Measurements from ENCODE around the gene GALNT4.

The GALNT4 gene

GRCh38 chr12:89514751-89515150, 9.8 kb downstream of the GALNT4 start:
- H2BK120ac ChIP-seq (ENCODE audit: low read depth, low read length), result no peak overlapping the region
- no peak overlapping the region for H3K18ac ChIP-seq (ENCODE audit: low read length)
- no peak overlapping the region for H2BK5ac ChIP-seq (ENCODE audit: low read length)
- no peaks in the 10 kb centered on the region for H3K4me1 ChIP-seq (ENCODE audit: control insufficient read depth in 2 of 2, insufficient read depth in 1 of 2, low read depth in 1 of 2, low read length in 2 of 2)
- no peak overlapping the region for H3K4me3 ChIP-seq (ENCODE audit: low read length in 2 of 2)
- no peak overlapping the region for H2AK5ac ChIP-seq (ENCODE audit: low read depth, low read length)
- no peaks in the 10 kb centered on the region for H3K79me1 ChIP-seq (ENCODE audit: low read depth, low read length)
- H3K4me2 ChIP-seq (ENCODE audit: insufficient read depth, low read length, poor library complexity, severe bottlenecking), result no peak overlapping the region
- H3K9me3 ChIP-seq (replicated peaks in 1 of 2; ENCODE audit: control insufficient read depth in 2 of 2, insufficient read depth in 1 of 2, low read depth in 1 of 2, low read length in 2 of 2), result no peaks in the 10 kb centered on the region
- H3K9ac ChIP-seq (ENCODE audit: low read depth, low read length, poor library complexity), result no peak overlapping the region
- DNase-seq (ENCODE audit: low spot score), result no peak
- no peak overlapping the region for H2BK12ac ChIP-seq (ENCODE audit: low read length)
- H3K27me3 ChIP-seq (ENCODE audit: control insufficient read depth in 3 of 3, insufficient read depth in 3 of 3, low read depth in 1 of 3, low read length in 3 of 3), result no peaks in the 10 kb centered on the region
- H3K36me3 ChIP-seq (replicated peaks in 1 of 2; ENCODE audit: control insufficient read depth in 2 of 2, insufficient read depth in 2 of 2, low read length in 2 of 2), result no peaks in the 10 kb centered on the region
- no peak overlapping the region for H3K4ac ChIP-seq (ENCODE audit: low read length)
- no CpG with 5 or more reads among the region's 1 CpG for WGBS, 2 donors (ENCODE audit: extremely low coverage in 2 of 2, insufficient read length in 2 of 2, insufficient replicate concordance in 1 of 2)
- H2AFZ ChIP-seq (ENCODE audit: low read length), result no peak overlapping the region
- H3K23ac ChIP-seq (ENCODE audit: low read depth, low read length, poor library complexity), result no peak overlapping the region
- H3K27ac ChIP-seq (replicated peaks; ENCODE audit: low read length), result no peak overlapping the region
- H4K91ac ChIP-seq (ENCODE audit: low read depth, low read length, poor library complexity), result no peak overlapping the region
- no peak overlapping the region for H4K8ac ChIP-seq (ENCODE audit: low read depth, low read length)
- no peak overlapping the region for H3K14ac ChIP-seq (ENCODE audit: low read length)
- H2BK15ac ChIP-seq (ENCODE audit: low read length), result no peak overlapping the region

GRCh38 chr12:89513544-89513943, 11.1 kb downstream of the GALNT4 start:
- Histone ChIP-seq H3K9me3 (replicated peaks in 1 of 2; ENCODE audit: control insufficient read depth in 2 of 2, insufficient read depth in 1 of 2, low read depth in 1 of 2, low read length in 2 of 2) (no peaks in the 10 kb centered on the region), H3K27me3 (ENCODE audit: control insufficient read depth in 3 of 3, insufficient read depth in 3 of 3, low read depth in 1 of 3, low read length in 3 of 3) (no peaks in the 10 kb centered on the region), H3K27ac (replicated peaks; ENCODE audit: low read length) (no peak overlapping the region), H2BK5ac (ENCODE audit: low read length) (no peak overlapping the region), H2BK120ac (ENCODE audit: low read depth, low read length) (no peak overlapping the region), H3K9ac (ENCODE audit: low read depth, low read length, poor library complexity) (no peak overlapping the region), H4K8ac (ENCODE audit: low read depth, low read length) (no peak overlapping the region), H3K4ac (ENCODE audit: low read length) (no peak overlapping the region), H3K4me1 (ENCODE audit: control insufficient read depth in 2 of 2, insufficient read depth in 1 of 2, low read depth in 1 of 2, low read length in 2 of 2) (no peaks in the 10 kb centered on the region), H2AK5ac (ENCODE audit: low read depth, low read length) (no peak overlapping the region), H2BK12ac (ENCODE audit: low read length) (no peak overlapping the region), H3K36me3 (replicated peaks in 1 of 2; ENCODE audit: control insufficient read depth in 2 of 2, insufficient read depth in 2 of 2, low read length in 2 of 2) (no peaks in the 10 kb centered on the region), H3K14ac (ENCODE audit: low read length) (no peak overlapping the region), H4K91ac (ENCODE audit: low read depth, low read length, poor library complexity) (no peak overlapping the region), H3K23ac (ENCODE audit: low read depth, low read length, poor library complexity) (no peak overlapping the region), H2BK15ac (ENCODE audit: low read length) (no peak overlapping the region), H2AFZ (ENCODE audit: low read length) (no peak overlapping the region), H3K4me3 (ENCODE audit: low read length in 2 of 2) (no peak overlapping the region), H3K79me1 (ENCODE audit: low read depth, low read length) (no peaks in the 10 kb centered on the region), H3K4me2 (ENCODE audit: insufficient read depth, low read length, poor library complexity, severe bottlenecking) (no peak overlapping the region), H3K18ac (ENCODE audit: low read length) (no peak overlapping the region)
- DNase-seq (ENCODE audit: low spot score), result no peak
- whole genome bisulfite sequencing, 2 donors (ENCODE audit: extremely low coverage in 2 of 2, insufficient read length in 2 of 2, insufficient replicate concordance in 1 of 2), result no CpG with 5 or more reads among the region's 4 CpGs

GRCh38 chr12:89507015-89507824, 17.4 kb downstream of the GALNT4 start:
- no peak overlapping the region for H3K14ac ChIP-seq (ENCODE audit: low read length)
- H3K4me1 ChIP-seq (ENCODE audit: control insufficient read depth in 2 of 2, insufficient read depth in 1 of 2, low read depth in 1 of 2, low read length in 2 of 2), result no peaks in the 10 kb centered on the region
- no peak overlapping the region for H2BK5ac ChIP-seq (ENCODE audit: low read length)
- no peak overlapping the region for H2AFZ ChIP-seq (ENCODE audit: low read length)
- DNase-seq (ENCODE audit: low spot score), result no peak
- no peak overlapping the region for H4K91ac ChIP-seq (ENCODE audit: low read depth, low read length, poor library complexity)
- no peaks in the 10 kb centered on the region for H3K79me1 ChIP-seq (ENCODE audit: low read depth, low read length)
- no peak overlapping the region for H2AK5ac ChIP-seq (ENCODE audit: low read depth, low read length)
- no peaks in the 10 kb centered on the region for H3K9me3 ChIP-seq (replicated peaks in 1 of 2; ENCODE audit: control insufficient read depth in 2 of 2, insufficient read depth in 1 of 2, low read depth in 1 of 2, low read length in 2 of 2)
- H3K4ac ChIP-seq (ENCODE audit: low read length), result no peak overlapping the region
- WGBS, 2 donors (ENCODE audit: extremely low coverage in 2 of 2, insufficient read length in 2 of 2, insufficient replicate concordance in 1 of 2), result no CpG with 5 or more reads among the region's 9 CpGs
- H3K27ac ChIP-seq (replicated peaks; ENCODE audit: low read length), result no peak overlapping the region
- H3K23ac ChIP-seq (ENCODE audit: low read depth, low read length, poor library complexity), result no peak overlapping the region
- no peaks in the 10 kb centered on the region for H3K36me3 ChIP-seq (replicated peaks in 1 of 2; ENCODE audit: control insufficient read depth in 2 of 2, insufficient read depth in 2 of 2, low read length in 2 of 2)
- no peak overlapping the region for H4K8ac ChIP-seq (ENCODE audit: low read depth, low read length)
- H3K9ac ChIP-seq (ENCODE audit: low read depth, low read length, poor library complexity), result no peak overlapping the region
- H2BK12ac ChIP-seq (ENCODE audit: low read length), result no peak overlapping the region
- no peak overlapping the region for H2BK120ac ChIP-seq (ENCODE audit: low read depth, low read length)
- H3K4me2 ChIP-seq (ENCODE audit: insufficient read depth, low read length, poor library complexity, severe bottlenecking), result no peak overlapping the region
- no peaks in the 10 kb centered on the region for H3K27me3 ChIP-seq (ENCODE audit: control insufficient read depth in 3 of 3, insufficient read depth in 3 of 3, low read depth in 1 of 3, low read length in 3 of 3)
- H3K4me3 ChIP-seq (ENCODE audit: low read length in 2 of 2), result no peak overlapping the region
- no peak overlapping the region for H2BK15ac ChIP-seq (ENCODE audit: low read length)
- H3K18ac ChIP-seq (ENCODE audit: low read length), result no peak overlapping the region

GRCh38 chr12:89506050-89506449, 18.5 kb downstream of the GALNT4 start:
- Histone ChIP-seq H3K4ac (ENCODE audit: low read length) (no peak overlapping the region), H2AFZ (ENCODE audit: low read length) (no peak overlapping the region), H2AK5ac (ENCODE audit: low read depth, low read length) (no peak overlapping the region), H2BK15ac (ENCODE audit: low read length) (no peak overlapping the region), H3K9me3 (replicated peaks in 1 of 2; ENCODE audit: control insufficient read depth in 2 of 2, insufficient read depth in 1 of 2, low read depth in 1 of 2, low read length in 2 of 2) (no peaks in the 10 kb centered on the region), H4K8ac (ENCODE audit: low read depth, low read length) (no peak overlapping the region), H2BK120ac (ENCODE audit: low read depth, low read length) (no peak overlapping the region), H3K14ac (ENCODE audit: low read length) (no peak overlapping the region), H3K27me3 (ENCODE audit: control insufficient read depth in 3 of 3, insufficient read depth in 3 of 3, low read depth in 1 of 3, low read length in 3 of 3) (no peaks in the 10 kb centered on the region), H2BK5ac (ENCODE audit: low read length) (no peak overlapping the region), H2BK12ac (ENCODE audit: low read length) (no peak overlapping the region), H3K4me2 (ENCODE audit: insufficient read depth, low read length, poor library complexity, severe bottlenecking) (no peak overlapping the region), H3K27ac (replicated peaks; ENCODE audit: low read length) (no peak overlapping the region), H3K18ac (ENCODE audit: low read length) (no peak overlapping the region), H3K79me1 (ENCODE audit: low read depth, low read length) (no peaks in the 10 kb centered on the region), H4K91ac (ENCODE audit: low read depth, low read length, poor library complexity) (no peak overlapping the region), H3K4me1 (ENCODE audit: control insufficient read depth in 2 of 2, insufficient read depth in 1 of 2, low read depth in 1 of 2, low read length in 2 of 2) (no peaks in the 10 kb centered on the region), H3K23ac (ENCODE audit: low read depth, low read length, poor library complexity) (no peak overlapping the region), H3K9ac (ENCODE audit: low read depth, low read length, poor library complexity) (no peak overlapping the region), H3K4me3 (ENCODE audit: low read length in 2 of 2) (no peak overlapping the region), H3K36me3 (replicated peaks in 1 of 2; ENCODE audit: control insufficient read depth in 2 of 2, insufficient read depth in 2 of 2, low read length in 2 of 2) (no peaks in the 10 kb centered on the region)
- no peak for DNase-seq (ENCODE audit: low spot score)
- no CpG with 5 or more reads among the region's 1 CpG for WGBS, 2 donors (ENCODE audit: extremely low coverage in 2 of 2, insufficient read length in 2 of 2, insufficient replicate concordance in 1 of 2)

Data from neuronal stem cell (in vitro differentiated cells).